NOMO-1 (cell line): ENCODE data around the gene MAGI1.

ENCODE experiments used
- DNase-seq, 2 experiments: peaks; one replicate each; lab custom pipeline; 2025; ENCODE audit not compliant: unreplicated experiment in 2 of 2; lab: John Stamatoyannopoulos, UW

Gene MAGI1

DNA sequence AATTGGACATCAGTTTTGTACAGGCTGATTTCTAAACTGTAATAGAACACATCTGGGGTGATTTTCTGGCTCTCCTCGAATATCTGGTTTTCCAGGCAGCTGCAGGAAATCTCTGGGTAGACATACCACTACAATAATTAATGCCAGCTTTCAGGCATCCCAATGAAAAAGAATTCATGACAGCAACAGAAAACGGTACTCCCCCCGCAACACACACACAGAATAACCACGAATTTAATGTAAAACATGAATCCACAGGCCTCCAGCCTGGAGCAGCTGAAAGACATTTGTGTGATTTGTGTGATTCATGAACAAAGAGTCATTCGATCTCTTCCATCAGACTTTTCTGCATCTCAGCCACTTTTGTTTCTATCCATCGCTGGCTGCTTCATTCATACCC lies 262.2 kb downstream of the MAGI1 start:
- no peak for DNase-seq

DNA sequence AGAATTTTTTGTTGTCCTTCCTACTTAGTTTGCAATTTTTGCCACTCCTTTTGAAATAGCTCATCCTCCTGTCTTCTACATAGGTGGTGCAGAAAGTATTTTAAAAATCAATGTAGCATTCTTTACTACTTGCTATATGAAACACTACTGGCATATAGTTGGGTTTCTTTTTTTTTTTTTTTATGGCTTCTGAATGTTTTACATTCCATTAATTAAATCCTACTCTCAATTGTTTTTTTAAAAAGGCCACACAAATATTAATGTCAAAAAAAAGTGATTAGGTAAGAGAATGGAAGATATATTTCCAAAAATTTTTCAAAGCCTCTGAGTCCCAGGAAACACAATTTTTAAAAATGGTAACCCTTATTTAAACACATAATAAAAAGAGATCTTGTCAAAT lies 262.6 kb downstream of the MAGI1 start:
- no peak for DNase-seq

DNA sequence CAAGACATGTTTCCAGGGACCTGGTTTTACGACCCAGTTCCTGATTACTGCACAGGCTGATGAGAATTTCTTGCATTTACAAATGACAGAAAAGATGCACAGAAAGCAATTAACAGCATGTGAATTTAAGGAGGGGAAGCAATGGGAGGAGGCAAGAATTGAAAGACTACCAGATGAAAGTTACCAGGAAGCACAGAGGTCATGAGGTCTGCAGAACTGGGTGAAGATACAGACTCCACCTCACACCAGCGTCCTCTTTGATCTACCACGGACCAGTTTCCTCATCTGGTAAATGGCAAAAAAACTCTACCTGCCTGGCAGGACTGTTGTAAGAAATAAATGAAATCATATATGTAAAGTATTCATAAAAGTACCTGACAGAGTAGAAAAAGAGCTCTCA lies 266.0 kb downstream of the MAGI1 start:
- DNase-seq: no peak

DNA sequence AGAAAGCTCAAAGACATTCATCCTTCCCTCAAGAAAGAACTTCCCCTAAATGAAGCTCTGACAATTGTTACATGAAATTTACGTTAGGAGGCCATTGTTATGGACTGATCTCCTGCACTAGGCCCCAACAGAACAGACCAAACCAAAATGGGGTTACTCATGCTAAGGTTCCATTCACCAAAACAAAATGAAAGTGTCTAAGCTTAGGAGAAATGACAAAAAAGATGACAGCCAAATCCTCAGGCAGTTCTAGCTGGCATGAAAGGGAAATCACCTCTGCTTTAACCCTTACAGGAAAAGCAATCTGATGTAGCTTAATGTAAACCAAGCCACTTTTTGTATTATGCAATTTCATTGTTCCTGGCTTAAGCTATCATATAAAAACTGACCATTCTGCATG lies 271.2 kb downstream of the MAGI1 start:
- DNase-seq: no peak

DNA sequence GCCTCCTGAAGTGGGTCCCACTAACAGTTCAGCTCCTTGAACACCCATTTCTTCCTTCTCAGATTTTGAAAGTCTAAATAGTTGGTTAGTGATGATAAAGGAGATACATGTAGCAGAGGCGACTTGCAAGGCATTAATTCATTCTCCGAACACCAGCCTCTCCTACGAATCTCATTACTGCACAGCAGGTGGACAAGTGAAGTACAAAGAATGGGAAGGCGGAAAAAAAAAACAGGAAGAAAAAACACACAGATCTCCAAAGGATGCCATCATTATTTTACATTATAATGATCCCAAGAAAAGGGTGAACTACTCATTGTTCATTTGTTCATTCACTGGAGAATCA lies 276.5 kb downstream of the MAGI1 start:
- DNase-seq: no peak

DNA sequence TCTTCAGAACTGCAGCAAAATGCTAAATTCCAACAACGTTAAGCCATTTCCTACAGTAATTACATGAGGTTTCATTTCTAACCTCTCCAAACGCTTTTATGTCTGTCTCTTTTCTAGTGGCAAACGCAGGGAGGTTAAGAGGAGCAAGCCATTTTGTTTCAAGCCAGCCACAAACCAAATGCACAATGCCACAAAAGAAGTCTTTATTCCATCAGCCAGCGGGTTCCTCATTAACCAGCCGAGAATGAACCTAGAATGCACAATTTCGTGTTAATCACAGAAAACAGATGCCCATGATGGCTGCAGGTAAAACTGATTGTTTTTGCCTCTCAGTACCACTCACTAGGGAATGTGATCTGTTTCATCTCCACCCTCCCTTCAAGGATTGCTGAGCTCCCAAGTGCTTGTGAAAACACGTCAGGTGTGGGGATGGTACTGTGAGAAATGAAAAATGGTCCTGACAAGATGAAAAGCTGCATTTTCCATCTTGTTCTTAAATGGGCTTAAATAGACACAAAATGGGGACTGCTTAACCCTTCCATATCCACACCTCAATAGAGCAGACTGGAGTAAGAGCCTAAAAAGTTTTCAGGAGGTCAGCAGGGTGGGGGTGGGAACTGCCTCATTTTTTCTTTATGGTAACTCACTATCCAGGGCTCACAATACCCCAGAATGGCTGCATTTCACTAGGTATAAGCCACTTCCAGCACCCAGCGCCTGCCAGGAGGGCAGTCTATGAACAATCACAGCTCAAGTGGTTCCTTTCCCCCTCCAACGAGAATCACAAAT lies 277.1 kb downstream of the MAGI1 start:
- no peak for DNase-seq

DNA sequence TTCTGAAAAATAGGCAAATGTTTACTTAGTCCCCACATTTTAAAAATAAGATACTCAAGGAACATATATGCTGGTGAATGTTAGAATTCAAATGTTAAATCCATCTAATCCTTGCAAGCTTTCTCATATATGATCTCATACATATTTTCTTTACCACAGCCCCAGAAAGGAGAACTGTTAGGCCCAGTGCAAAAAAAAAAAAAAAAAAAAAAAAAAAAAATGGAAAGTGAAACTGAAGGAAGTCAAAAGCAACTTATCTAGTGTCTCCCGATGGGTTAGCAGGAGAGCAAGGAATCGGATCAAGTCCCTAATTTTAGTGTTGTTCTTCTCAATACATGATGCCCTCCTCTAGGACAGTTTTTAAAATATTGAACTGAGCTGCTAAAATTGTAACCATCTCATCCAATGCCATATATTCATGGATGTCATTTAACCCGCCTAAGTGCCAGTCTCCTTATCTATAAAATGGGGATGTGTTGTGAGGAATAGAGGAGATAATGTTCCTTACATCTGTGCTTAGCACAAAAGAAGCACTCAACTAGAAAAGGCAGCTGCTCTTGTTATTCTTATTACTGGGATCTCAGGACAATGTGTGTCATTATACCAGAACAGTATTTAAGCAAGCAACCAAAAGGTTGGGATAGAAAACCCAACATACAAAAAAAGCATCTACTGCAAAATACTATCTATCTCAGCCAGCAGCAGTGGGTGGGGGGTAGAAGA lies 279.7 kb downstream of the MAGI1 start:
- DNase-seq: peak in 1 of 2 experiments; percentile 2

DNA sequence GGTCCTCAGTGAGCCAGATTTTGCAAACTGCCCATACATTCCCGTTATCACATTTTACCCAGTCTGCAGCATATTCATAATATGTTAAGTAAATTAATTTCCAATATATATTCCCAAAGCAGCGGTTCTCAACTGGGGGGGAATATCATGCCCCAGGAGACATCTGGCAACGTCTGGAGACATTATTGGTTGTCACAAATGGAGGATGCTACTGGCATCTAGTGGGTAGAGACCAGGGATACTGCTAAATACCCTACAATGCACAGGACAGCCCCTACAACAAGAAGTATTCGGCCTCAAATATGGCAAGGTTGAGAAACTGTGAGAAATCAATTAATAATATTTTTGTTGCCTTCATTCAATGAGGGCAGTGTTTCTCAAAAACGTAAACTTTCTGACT lies 280.3 kb downstream of the MAGI1 start:
- DNase-seq: no peak

DNA sequence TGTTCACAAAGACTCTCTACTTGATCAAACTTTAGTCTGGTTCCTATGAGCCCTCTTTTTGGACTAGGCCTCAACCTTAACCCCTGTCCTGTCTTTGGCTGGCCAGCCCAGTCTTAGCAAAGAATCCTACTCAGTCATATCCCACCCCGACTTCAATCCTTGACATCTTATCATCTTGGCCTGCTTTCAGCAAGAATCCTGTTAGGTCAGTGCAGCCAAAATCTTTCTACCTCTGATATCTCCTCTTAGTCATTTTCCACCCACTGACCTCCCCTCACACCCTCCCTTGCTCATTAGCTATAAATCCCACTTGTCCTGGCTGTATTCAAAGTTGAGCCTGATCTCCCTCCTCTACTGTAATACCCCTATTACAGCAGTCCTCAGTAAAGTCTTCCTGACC lies 286.1 kb downstream of the MAGI1 start:
- no peak for DNase-seq

DNA sequence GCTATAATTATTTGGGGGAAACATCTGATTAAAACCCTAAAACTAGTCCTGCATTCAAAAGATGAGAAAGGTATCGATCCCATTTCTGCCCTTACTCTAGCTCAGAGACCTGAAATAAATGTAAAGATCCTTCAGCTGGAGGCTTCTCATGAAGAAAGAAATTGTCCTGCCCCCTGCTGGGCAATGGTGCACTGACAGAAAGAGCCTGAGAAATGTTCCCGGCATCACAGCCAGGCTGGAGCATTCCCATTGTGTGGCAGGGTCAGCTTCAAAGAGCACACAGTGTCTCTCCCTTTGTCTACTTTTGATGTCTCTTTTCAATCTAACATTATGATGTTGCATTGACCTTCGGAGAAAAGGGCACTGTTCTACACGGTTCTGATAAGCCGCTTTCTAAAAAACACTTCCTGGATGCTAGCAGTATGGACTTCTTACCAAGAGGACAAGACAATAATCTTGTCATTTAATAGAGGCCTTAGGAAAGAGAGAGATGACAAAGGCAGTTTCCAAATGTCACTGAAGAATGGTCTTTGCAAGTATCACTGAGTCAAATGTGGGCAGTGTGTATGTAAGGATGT lies 287.5 kb downstream of the MAGI1 start:
- no peak for DNase-seq

DNA sequence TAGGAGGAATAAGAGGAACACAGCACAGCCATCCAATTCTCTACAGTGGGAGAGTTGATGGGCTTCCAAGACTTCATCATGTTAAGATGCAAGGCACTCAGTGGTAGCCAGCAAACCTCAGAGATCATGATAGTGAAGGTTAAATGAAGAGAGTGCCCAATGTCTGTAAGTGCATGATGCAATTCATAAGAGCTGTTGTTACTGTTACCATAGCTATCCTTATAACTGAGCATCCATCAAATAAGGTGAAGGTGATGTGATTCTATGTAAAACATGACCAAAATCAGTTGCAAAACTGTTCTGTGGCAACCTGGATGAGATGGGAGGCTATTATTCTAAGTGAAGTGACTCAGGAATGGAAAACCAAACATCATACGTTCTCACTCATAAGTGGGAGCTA lies 289.7 kb downstream of the MAGI1 start:
- no peak for DNase-seq

DNA sequence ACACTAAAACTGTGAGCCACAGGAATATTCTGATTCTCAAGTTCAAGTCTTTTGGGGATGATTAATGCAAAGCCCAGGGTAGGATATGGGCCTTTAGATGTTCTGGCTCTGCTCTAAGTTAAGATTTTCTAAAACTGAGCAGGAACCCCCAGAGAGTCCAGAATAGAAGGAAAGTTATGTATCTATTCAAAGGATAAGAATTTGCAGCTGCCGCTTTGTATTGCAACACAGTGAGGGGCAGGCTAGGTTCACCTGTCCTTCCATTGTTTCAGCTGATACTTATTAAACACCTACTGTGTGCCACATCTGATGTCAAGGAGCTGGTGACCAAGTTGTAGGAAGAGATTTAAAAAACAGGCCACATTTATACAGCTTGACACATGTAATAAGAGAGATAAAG lies 290.4 kb downstream of the MAGI1 start:
- DNase-seq: no peak

DNA sequence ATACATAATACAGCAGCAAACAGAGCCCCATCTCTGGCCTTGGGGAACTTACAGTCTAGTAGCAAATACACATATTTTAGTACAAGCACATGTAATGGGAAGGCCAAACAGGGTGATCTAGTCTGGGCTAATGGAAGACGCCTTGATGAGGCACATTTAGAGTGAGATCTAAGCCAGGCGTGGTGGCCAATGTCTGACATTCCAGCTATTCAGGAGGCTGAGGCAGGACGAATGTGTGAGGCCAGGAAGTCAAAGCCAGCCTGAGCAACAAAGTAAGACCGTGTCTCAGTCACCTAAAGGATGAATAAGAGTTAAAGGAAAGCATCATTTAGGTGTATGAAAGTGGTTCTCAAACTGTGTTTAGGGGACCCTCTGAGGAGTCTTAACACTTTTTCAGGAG lies 291.9 kb downstream of the MAGI1 start:
- no peak for DNase-seq

DNA sequence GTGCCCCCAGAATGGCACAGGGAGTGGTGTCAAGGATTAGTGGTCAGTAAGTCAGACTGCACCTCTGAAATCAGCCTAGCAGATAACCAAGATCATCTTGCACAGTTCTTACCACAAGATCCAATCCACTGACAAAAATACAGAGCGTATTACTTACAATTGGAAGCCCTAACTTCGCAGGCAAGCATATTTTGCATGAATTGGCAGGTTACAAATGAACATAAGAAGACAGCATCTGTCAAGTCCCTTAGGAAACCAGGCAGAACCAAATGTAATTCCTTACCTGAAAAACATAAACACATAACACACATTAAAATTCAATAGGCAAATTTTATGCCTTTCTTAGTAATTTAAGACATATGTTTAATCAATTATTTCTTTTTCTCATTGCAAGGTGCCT lies 293.4 kb downstream of the MAGI1 start:
- DNase-seq: no peak

DNA sequence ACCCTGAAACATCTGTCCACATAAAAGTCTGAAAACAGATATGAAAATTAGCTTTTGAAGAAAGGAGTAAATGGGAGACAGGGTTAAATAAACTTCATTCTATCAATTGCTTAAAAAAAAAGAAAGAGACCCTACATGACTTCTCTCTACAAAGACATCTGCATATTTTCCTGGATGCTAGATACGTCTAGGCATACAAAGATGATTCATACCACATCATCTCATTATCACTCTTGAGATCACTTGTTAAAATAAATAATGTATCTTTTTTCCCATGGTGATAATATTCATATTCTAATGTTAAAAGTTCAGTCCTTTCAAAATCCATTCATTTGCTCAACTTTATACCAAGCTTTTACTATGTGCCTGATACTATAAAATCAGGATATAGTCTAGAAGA lies 295.8 kb downstream of the MAGI1 start:
- DNase-seq: no peak

DNA sequence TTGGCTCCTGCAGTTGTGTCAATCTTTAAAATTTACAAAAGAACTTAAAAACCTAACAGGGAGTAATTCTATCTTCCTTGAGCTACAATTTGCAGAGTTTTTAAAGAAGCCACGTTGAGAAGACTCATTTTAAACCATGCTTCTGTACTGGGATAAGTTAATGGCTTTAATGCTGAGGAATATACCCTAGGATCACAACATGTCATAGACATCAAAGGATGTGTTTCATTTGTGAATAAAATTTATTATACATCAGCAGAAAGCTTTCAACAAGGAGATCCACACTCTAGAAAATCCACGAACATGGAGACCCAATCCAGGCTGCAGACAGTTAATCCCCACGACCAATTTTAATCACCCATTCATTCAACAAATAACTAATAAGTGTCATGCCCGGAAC lies 297.2 kb downstream of the MAGI1 start:
- DNase-seq: no peak

DNA sequence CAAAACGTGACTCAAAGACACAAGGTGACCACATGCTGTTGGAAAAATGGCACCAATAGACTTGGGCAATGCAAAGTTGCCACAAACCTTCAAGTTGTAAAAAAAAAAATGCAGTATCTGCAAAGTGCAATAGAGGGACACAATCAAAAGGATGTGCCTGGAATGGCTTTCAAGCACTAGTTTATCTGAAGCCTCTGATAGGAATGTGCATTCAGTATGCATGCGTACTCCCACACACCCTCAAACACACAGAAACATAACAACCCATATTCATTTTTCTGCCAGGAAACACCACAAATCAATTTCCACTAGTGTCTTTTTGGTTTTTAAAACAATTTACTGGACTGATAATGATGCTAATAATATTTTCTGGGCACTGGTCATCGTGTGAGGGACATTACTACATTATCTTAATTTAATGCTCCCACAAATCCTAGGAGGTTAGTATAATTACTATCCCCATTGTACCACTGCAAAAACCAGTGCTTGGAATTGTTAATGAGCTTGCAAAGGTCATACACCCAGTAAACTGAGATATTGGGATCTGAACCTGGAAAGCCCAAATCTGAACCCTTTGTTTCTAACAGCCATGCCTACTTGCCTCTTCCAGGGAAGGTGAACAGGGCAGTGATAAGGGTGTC lies 298.7 kb downstream of the MAGI1 start:
- no peak for DNase-seq

DNA sequence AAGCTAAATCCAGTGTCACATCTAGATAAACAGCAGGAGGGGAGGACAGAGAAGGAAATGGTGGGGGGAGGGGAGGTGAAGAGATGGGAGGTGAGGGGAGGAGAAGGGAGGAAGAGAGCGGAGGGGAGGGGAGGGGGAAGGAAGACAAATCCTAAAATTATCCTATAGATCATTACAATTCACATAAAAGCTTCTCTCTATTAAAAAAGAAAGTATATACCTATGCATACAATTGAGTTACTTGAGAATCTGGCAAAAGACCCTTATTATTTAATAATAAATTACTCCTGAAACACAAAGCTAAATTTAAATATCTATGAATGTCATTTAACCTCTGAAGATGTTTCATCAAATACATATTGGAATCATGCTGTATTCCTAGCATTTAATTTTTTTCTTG lies 303.9 kb downstream of the MAGI1 start:
- no peak for DNase-seq

DNA sequence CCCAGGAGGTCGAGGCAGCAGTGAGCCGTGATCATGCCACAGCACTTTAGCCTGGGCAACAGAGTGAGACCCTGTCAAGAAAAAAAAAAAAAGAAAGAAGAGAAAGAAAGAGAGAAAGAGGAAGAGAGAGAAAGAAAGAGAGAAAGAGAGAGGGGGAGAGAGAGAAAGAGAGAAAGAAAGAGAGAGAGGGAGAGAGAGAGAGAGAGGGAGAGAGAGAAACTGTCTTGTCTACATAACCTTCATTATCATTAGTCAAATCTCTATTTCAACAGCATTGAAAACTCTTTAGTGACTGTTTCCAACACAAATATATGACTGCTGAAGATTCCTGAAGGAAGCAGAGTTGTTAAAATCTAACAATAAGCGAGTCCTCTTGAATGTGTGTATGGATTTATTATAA lies 304.3 kb downstream of the MAGI1 start:
- DNase-seq: no peak

DNA sequence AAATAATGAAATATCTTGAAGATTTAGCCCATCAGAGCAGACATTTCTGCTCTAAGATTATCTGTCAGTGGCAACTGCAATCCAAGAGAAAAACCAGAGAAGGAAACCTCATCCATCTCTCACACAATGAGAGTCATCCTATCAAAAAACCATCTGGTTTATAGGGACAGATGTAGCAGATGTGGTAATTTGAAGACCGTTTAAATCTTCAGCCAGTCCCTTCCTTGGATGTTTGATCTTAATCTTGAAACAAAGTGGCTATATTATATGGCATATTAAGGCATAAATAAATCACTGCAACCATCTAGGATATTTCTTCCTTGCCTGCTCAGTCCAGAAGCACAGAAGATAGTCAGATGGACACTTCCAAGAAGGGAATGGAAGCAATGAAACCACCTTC lies 305.3 kb downstream of the MAGI1 start:
- no peak for DNase-seq

DNA sequence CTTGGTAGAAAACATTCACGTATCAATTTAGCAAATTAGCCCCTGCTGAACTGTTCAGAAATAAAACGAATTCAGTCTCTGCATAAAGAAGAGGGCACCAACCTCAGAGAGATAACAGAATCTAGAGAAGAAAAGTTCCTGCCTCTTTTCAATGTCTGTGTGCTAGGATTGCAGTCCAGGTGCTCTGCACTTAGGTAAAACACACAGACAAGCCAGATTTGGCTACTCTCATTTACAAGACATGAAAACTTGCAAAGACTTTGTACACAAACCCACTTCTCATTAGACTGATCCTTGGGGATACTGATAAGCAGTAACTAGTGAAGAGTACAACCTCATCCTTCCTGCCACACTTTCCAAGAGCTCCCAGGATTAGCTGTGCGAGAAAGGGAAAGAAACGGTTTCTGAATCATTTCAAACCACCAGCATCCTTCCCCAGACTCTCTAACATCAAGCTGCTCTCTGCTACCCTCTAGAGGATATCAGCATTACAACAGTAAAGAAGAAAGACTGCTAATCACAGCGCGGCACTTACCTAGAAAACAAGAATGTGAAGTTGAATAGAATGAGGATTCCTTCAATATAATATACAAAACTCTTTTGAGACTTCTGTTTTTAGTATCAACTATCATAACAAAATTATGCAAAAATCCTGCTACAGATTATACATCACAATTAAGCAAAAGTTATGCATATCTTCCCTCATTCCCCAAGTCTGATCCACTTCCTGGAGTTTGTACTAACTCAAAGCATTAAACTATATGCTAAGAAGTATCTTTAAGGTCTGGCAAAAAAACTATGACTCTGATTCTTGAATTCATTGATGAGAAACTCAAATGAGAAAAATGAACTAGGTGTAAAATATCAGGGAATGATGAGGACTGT lies 306.4 kb downstream of the MAGI1 start:
- peak; percentile 2 to 13 for DNase-seq
